IMR-90 (cell line): ENCODE data around the gene YBEY. TPM values are rescaled to one million over a fixed set of nuclear protein-coding genes. Genes with fewer than 3 reads are reported as not detected.

ENCODE experiments used
- ATAC-seq: fragments of 200-7000 bp; cut with Tn5 transposase; 2 replicates; pipeline ENCODE4 v1.9.1; 2020; ENCODE audit warnings: low read depth, mild to moderate bottlenecking, moderate library complexity
- BruUV-seq: library from RNA; stranded (reverse); fragments of 400-500 nt; replicated peaks from 2 replicates; lab custom pipeline; 2021; lab: Mats Ljungman, UMichigan
- CTCF ChIA-PET: fragments of 300-600 bp; formaldehyde crosslinking; extraction: SDS; loops from one replicate; lab custom pipeline; 2021; ENCODE audit warnings: antibody characterized with exemption; lab: Yijun Ruan, JAX
- POLR2A ChIA-PET: fragments of 300-600 bp; sonication (Branson Sonifier 250); formaldehyde crosslinking; loops from one replicate; lab custom pipeline; 2022; ENCODE audit warnings: antibody characterized with exemption; ENCODE audit not compliant: unreplicated experiment; lab: Charles Lee
- DNase-seq: peaks from one replicate; pipeline ENCODE4 v3.0.0; 2013
- H2AFZ ChIP-seq: replicated peaks from 2 replicates; pipeline ENCODE3; 2013; ENCODE audit warnings: low read length, mild to moderate bottlenecking; ENCODE audit not compliant: poor library complexity
- H2AK5ac ChIP-seq: 2 replicates; pipeline ENCODE4 v1.6.1; 2013; ENCODE audit warnings: low read depth, low read length, inconsistent platforms
- H2AK9ac ChIP-seq: replicated peaks from 2 replicates; pipeline ENCODE3; 2013; ENCODE audit warnings: mild to moderate bottlenecking, low read depth, low read length, moderate library complexity; ENCODE audit not compliant: poor library complexity
- H2BK120ac ChIP-seq: 2 replicates; pipeline ENCODE4 v1.6.1; 2013; ENCODE audit warnings: low read depth, low read length, inconsistent platforms
- H2BK15ac ChIP-seq: 3 replicates; pipeline ENCODE4 v1.6.1; 2013; ENCODE audit warnings: low read depth, low read length, inconsistent platforms
- H2BK20ac ChIP-seq: 2 replicates; pipeline ENCODE4 v1.6.1; 2013; ENCODE audit warnings: low read depth, mild to moderate bottlenecking, inconsistent platforms, low read length, moderate library complexity
- H2BK5ac ChIP-seq: 2 replicates; pipeline ENCODE4 v1.6.1; 2013; ENCODE audit warnings: mild to moderate bottlenecking, low read depth, low read length, inconsistent platforms; ENCODE audit not compliant: poor library complexity, severe bottlenecking
- H3K14ac ChIP-seq: replicated peaks from 2 replicates; pipeline ENCODE4 v1.6.1; 2013; ENCODE audit warnings: low read depth, low read length, inconsistent platforms
- H3K18ac ChIP-seq: 2 replicates; pipeline ENCODE4 v1.6.1; 2013; ENCODE audit warnings: low read depth, low read length, control low read depth
- H3K23ac ChIP-seq: 2 replicates; pipeline ENCODE4 v1.6.1; 2013; ENCODE audit warnings: low read depth, low read length, inconsistent platforms
- H3K27ac ChIP-seq: 2 replicates; pipeline ENCODE4 v1.5.1; 2013; ENCODE audit warnings: mild to moderate bottlenecking, control low read depth, low read length; ENCODE audit not compliant: insufficient read depth
- H3K27me3 ChIP-seq: 2 replicates; pipeline ENCODE4 v1.6.1; 2013; ENCODE audit warnings: low read length; ENCODE audit not compliant: control insufficient read depth, insufficient read depth
- H3K36me3 ChIP-seq: 2 replicates; pipeline ENCODE4 v1.6.1; 2013; ENCODE audit warnings: low read length, mixed read lengths; ENCODE audit not compliant: control insufficient read depth, insufficient read depth
- H3K4ac ChIP-seq: 2 replicates; pipeline ENCODE4 v1.6.1; 2013; ENCODE audit warnings: low read depth, low read length, inconsistent platforms
- H3K4me1 ChIP-seq: 2 replicates; pipeline ENCODE4 v1.6.1; 2013; ENCODE audit warnings: low read length, mixed read lengths; ENCODE audit not compliant: control insufficient read depth, insufficient read depth
- H3K4me2 ChIP-seq: 2 replicates; pipeline ENCODE4 v1.6.1; 2013; ENCODE audit warnings: low read depth, mild to moderate bottlenecking, control low read depth, low read length, moderate library complexity
- H3K4me3 ChIP-seq: 2 replicates; pipeline ENCODE4 v1.5.1; 2013; ENCODE audit warnings: low read depth, mild to moderate bottlenecking, control low read depth, low read length, moderate library complexity; ENCODE audit not compliant: insufficient read depth
- H3K56ac ChIP-seq: 2 replicates; pipeline ENCODE4 v1.6.1; 2013; ENCODE audit warnings: low read length, inconsistent platforms; ENCODE audit not compliant: insufficient read depth; ENCODE audit errors: extremely low read depth
- H3K79me1 ChIP-seq, 2 experiments: 2 replicates each; pipeline ENCODE4 v1.6.1; 2013; ENCODE audit warnings: low read length in 2 of 2, inconsistent platforms in 1 of 2, low read depth in 1 of 2
- H3K9ac ChIP-seq: 2 replicates; pipeline ENCODE4 v1.6.1; 2013; ENCODE audit warnings: low read depth, low read length, control low read depth
- H3K9me1 ChIP-seq: 2 replicates; pipeline ENCODE4 v1.6.1; 2013; ENCODE audit warnings: low read length, inconsistent platforms; ENCODE audit not compliant: insufficient read depth
- H3K9me3 ChIP-seq: 2 replicates; pipeline ENCODE4 v1.6.1; 2013; ENCODE audit warnings: low read length; ENCODE audit not compliant: control insufficient read depth, insufficient read depth
- H4K20me1 ChIP-seq: 2 replicates; pipeline ENCODE4 v1.6.1; 2013; ENCODE audit warnings: low read length, inconsistent platforms; ENCODE audit not compliant: insufficient read depth
- H4K5ac ChIP-seq: 2 replicates; pipeline ENCODE4 v1.6.1; 2013; ENCODE audit warnings: mild to moderate bottlenecking, low read depth, low read length, control low read depth
- H4K8ac ChIP-seq, 2 experiments: 2 replicates each; pipeline ENCODE4 v1.6.1; 2013; ENCODE audit warnings: low read depth in 2 of 2, low read length in 2 of 2, control low read depth in 1 of 2, inconsistent platforms in 1 of 2
- H4K91ac ChIP-seq: 2 replicates; pipeline ENCODE4 v1.6.1; 2013; ENCODE audit warnings: low read depth, low read length, inconsistent platforms; ENCODE audit not compliant: insufficient read depth
- POLR2A ChIP-seq: IDR thresholded peaks from 2 replicates; pipeline ENCODE4 v1.6.1; 2012; ENCODE audit warnings: mild to moderate bottlenecking, low read depth, low read length
- RAD21 ChIP-seq: IDR thresholded peaks from 2 replicates; pipeline ENCODE4 v1.6.1; 2012; ENCODE audit warnings: low read length, improper control_type of control experiment
- WGBS, 2 experiments: methylation state at CpG; one replicate each; pipeline versions ENCODE4 v1.1.5 to v1.1.7; 2013; ENCODE audit warnings: missing lambda C conversion rate in 2 of 2; ENCODE audit not compliant: insufficient read length in 1 of 2; ENCODE audit errors: extremely low coverage in 2 of 2; 5-methylcytosine and 5-hydroxymethylcytosine counted together
- dilution Hi-C: fragments of 300-500 bp; cut with HindIII; formaldehyde crosslinking; loops from one replicate; pipeline ENCODE4 v1.14.3; 2018; ENCODE audit warnings: low sequenced_read_pairs; ENCODE audit not compliant: unreplicated experiment
- in situ Hi-C: fragments of 300-500 bp; cut with MboI; formaldehyde crosslinking; loops from 3 replicates; pipeline ENCODE4 v1.14.3; 2019; ENCODE audit warnings: low sequenced_read_pairs, inconsistent platforms, mixed read lengths
- intact Hi-C: fragments of 100-400 bp; cut with micrococcal nuclease; formaldehyde crosslinking; loops from 2 replicates; pipeline ENCODE4 v1.10.0; 2022
- polyA plus RNA-seq, 3 experiments: library from polyadenylated mRNA; depleted of rRNA; stranded (reverse); fragments of >200 nt; gene quantifications; 2 replicates each; pipeline ENCODE4 v1.2.3, GENCODE V29; 2012; ENCODE audit warnings: low replicate concordance in 1 of 3
- total RNA-seq: library from RNA; depleted of rRNA; stranded (reverse); fragments of >200 nt; gene quantifications from 2 replicates; pipeline ENCODE4 v1.2.3, GENCODE V29; 2012
- TF ChIP-seq, protein P1 (sequence below): fragments of 150-350 bp; IDR thresholded peaks from 2 replicates; pipeline ENCODE4 v1.6.1; 2016; ENCODE audit warnings: low read depth, mild to moderate bottlenecking, low read length, moderate library complexity, borderline replicate concordance

YBEY gene
- total and polyA plus RNA-seq, 2 of the 4 experiments (the other 2 are of a cell fraction): 5.9 to 26.2 TPM

- H2AK9ac ChIP-seq: peak overlapping the region; percentile 91
- H3K9ac ChIP-seq: no peak overlapping the region
- no peak overlapping the region for H2BK15ac ChIP-seq
- in situ Hi-C loops (no loop called here), dilution Hi-C loops (no loop called here), intact Hi-C loops (no loop called here)
- no peak overlapping the region for H3K18ac ChIP-seq
- peak overlapping the region; percentile 41 for H4K91ac ChIP-seq
- peak overlapping the region; percentile 74; the same call in 1 of the 2 replicates for H2AK5ac ChIP-seq
- peak overlapping the region; percentile 40 to 77; a peak in 2 of 4 replicates for H4K8ac ChIP-seq
- peaks cover 8 to 10% of the 10 kb centered on the region in 2 experiments for H3K79me1 ChIP-seq
- H3K23ac ChIP-seq: no peak overlapping the region
- no peak overlapping the region for H3K56ac ChIP-seq
- H3K27me3 ChIP-seq: no peaks in the 10 kb centered on the region
- H3K36me3 ChIP-seq: peaks cover 13% of the 10 kb centered on the region
- no peak overlapping the region for H3K14ac ChIP-seq
- H3K4me3 ChIP-seq: no peak overlapping the region
- TF ChIP-seq RAD21 (no peak), POLR2A (no peak)
- TF ChIP-seq, protein P1, sequence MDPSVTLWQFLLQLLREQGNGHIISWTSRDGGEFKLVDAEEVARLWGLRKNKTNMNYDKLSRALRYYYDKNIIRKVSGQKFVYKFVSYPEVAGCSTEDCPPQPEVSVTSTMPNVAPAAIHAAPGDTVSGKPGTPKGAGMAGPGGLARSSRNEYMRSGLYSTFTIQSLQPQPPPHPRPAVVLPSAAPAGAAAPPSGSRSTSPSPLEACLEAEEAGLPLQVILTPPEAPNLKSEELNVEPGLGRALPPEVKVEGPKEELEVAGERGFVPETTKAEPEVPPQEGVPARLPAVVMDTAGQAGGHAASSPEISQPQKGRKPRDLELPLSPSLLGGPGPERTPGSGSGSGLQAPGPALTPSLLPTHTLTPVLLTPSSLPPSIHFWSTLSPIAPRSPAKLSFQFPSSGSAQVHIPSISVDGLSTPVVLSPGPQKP: no peak
- peak overlapping the region; percentile 45 for H3K4ac ChIP-seq
- no peak overlapping the region for H2BK20ac ChIP-seq
- H4K5ac ChIP-seq: peak overlapping the region; percentile 15; the same call in 1 of the 2 replicates
- H2BK120ac ChIP-seq: peak overlapping the region; percentile 30; the same call in 1 of the 2 replicates
- H2AFZ ChIP-seq: peak overlapping the region; percentile 85
- no peak overlapping the region for H3K4me2 ChIP-seq
- POLR2A ChIA-PET: interaction anchor here (0.5 kb wide), 2 partner anchors 51 to 318 kb away, joined by 4 to 5 read pairs; no protein-coding TSS in a partner anchor
- no CpG with 5 or more reads among the region's 10 CpGs for WGBS, 2 experiments
- DNase-seq: peak; percentile 68
- H3K9me1 ChIP-seq: peaks cover 2% of the 10 kb centered on the region; the same call in 1 of the 2 replicates
- peak overlapping the region; percentile 53 for H3K27ac ChIP-seq
- peaks cover 11% of the 10 kb centered on the region for H3K4me1 ChIP-seq
- peak; percentile 58 for ATAC-seq
- CTCF ChIA-PET: no interaction called here
- peak overlapping the region; percentile 64 for H2BK5ac ChIP-seq
- H3K9me3 ChIP-seq: no peaks in the 10 kb centered on the region
- no TSS peak for BruUV-seq
- H4K20me1 ChIP-seq: no peaks in the 10 kb centered on the region; the same call in 1 of the 2 replicates
Measured at GRCh38 chr21:46294647-46295176, 8.6 kb downstream of the YBEY start.
